SIG-M5 (cell line): Measurements from ENCODE around the gene ATG13.
"Not testable (repeated sequence)": the region's sequence is repeated elsewhere in the genome, so short reads cannot be mapped to it uniquely, and the experiment has no call there.

Experiments
- DNase-seq: peaks from one replicate; lab custom pipeline; 2025; lab: John Stamatoyannopoulos, UW

The ATG13 gene

DNA sequence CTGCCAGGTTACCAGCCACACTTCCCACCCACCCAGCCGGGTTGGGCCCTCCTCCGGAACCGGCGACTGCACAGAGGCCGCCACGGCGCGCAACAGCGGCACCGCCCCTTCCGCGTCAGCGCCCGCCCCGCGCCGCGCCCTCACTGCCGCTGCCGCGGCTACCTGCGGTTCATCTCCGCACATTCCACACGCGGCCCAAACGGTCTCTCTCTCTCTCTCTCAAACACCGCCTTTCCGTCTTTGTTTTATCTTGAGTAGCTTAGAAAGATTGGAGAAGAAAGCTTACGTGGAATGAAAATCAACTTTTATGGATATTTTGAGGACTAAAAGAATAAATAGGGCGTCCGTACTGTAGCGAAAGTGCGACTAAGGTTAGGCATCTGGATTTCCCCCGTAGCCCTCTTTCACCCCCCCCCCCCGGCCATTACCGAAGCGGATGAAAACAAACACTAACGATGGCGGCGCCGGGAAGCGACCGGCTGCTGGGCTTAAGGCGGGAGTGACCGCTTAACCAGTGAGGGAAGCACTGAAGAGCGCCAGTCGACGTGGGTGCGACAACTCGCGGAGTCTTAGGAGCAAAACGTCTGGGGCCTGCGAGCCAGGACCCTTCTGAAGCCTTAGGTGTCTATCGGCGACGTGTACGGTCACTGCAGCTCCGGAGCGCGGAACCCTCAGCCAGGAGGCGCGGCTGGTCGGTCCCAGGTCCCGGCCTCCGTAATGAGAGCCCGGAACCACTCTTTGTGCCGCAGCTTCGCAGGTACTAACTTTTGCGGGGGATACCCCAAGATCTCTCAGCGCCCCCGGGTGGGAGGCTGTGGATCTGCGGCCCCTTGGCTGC lies at the start of gene ATG13, which contains the start of gene HARBI1:
ATG13 (plus strand) TSS at position 420 of the 838 bp plus-strand sequence. CDS start 26,739 bp downstream, outside the sequence.
HARBI1 (minus strand) TSS at position 94 of the 838 bp plus-strand sequence. CDS start 990 bp downstream, outside the sequence.
- DNase-seq: no peak

DNA sequence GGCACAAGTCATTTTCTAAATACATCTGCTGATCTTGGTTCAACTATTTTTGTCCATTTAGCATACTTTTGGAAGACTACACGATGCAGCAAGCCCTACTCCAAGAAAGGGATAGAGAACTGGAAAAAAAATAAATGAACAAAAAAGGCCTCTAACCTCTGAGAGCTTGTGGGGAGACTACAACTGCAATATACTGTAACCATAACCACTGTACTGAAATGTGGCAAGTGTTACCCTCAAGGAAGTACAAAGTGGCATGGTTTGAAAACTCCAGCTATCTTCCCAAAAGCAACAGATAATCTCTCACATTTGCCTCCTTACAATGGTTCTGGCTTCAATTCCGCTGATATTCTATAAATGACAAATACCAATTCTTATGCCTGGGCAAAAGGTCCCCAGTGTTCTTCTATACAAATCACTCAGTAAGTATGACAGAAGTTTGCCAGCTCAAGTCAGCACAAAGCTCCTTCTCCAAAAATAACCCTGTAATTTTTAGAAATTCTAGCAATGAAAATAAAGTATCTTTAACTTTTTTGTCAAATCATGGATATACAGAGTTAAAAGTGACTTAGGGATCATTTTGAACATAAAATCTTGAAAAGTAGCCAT lies 46.5 kb upstream of the ATG13 start:
- no peak for DNase-seq

DNA sequence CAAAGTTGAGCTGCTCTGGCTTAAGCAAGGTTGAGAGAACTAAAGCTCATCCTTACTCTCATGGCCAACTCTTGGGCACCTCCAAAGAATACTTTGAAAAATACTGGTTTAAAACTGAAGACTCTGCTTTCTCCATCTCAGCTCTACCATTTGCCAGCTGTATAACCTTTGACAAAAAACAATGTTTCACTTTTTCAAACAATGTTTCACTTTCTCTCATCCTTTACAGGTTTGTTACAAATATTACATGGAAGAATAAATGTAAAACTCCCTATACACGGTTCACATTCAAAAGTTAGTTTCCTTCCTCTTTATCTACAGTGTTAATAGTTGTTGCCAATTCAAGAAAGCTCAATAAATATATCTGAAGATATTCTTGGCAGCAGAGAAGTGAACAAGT lies 42.7 kb upstream of the ATG13 start:
- DNase-seq: no peak

DNA sequence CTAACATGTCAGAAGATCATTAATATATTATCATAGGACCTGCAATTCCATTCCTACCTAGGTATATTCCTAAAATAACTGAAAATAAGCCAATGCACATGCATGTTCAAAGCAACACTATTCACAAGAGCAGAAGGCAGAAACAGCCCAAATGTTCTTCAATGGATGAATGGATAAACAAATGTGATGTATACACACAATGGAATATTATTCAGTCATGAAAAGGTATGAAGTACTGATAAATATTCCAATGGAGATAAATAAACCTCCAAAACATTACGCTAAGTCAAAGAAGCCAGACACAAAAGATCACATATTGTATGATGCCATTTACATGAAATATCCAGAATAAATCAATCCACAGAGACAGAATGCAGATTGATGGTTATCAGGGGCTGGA lies 40.3 kb upstream of the ATG13 start:
- no peak for DNase-seq

DNA sequence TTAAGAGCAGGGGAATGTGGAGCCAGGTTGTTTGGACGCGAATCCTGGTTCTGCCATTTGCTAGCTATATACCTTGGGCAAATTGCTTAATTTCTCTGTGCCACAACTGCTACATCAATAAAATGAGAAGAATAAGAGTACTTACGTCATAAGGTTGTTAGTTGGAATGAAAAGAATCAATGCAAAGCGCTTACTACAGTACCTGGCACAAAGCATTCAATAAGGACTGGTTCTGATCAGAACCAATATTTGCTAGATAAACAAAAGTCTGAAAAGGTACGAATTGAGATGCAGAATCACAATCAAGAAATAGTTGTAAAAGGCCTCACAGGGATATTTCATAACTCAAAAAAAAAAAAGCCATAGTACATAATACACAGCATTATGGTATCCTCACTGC lies 34.8 kb upstream of the ATG13 start:
- no peak for DNase-seq

DNA sequence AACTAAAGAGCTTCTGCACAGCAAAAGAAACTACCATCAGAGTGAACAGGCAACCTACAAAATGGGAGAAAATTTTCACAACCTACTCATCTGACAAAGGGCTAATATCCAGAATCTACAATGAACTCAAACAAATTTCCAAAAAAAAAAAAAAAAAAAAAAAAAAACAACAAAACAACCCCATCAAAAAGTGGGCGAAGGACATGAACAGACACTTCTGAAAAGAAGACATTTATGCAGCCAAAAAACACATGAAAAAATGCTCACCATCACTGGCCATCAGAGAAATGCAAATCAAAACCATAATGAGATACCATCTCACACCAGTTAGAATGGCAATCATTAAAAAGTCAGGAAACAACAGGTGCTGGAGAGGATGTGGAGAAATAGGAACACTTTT lies 33.8 kb upstream of the ATG13 start:
- not testable (repeated sequence) for DNase-seq

DNA sequence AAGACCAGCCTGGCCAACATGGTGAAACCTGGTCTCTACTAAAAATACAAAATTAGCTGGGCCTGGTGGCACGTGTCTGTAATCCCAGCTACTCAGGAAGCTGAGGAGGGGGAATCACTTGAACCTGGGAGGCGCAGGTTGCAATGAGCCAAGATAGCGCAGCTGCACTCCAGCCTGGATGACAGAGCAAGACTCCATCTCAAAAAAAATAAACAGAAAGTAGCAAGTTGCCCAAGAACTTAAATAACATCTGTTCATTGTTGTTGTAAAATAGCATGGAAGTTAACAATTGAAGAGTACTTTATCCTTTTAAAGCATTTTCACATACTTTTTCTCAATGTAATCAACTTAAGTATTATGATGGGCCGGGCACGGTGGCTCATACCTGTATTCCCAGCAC lies 29.2 kb upstream of the ATG13 start:
- no peak for DNase-seq

DNA sequence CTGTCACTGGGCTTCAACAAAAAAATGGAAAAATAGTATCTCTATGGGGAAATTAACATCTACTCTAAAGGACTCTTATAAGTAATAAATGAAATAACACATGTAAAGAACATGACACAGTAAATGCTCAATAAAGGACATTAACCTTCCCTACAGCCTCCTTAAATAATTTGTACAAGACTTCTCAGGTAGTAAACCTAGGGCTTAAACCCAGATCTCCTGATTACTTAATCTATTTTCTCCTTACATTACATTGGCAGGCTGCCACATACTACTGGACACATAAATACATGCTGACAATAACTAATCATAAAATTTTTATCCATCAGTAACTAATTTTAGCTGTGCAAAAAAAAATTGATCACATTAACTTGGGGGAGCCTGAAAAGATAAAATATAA lies 28.4 kb upstream of the ATG13 start:
- no peak for DNase-seq

DNA sequence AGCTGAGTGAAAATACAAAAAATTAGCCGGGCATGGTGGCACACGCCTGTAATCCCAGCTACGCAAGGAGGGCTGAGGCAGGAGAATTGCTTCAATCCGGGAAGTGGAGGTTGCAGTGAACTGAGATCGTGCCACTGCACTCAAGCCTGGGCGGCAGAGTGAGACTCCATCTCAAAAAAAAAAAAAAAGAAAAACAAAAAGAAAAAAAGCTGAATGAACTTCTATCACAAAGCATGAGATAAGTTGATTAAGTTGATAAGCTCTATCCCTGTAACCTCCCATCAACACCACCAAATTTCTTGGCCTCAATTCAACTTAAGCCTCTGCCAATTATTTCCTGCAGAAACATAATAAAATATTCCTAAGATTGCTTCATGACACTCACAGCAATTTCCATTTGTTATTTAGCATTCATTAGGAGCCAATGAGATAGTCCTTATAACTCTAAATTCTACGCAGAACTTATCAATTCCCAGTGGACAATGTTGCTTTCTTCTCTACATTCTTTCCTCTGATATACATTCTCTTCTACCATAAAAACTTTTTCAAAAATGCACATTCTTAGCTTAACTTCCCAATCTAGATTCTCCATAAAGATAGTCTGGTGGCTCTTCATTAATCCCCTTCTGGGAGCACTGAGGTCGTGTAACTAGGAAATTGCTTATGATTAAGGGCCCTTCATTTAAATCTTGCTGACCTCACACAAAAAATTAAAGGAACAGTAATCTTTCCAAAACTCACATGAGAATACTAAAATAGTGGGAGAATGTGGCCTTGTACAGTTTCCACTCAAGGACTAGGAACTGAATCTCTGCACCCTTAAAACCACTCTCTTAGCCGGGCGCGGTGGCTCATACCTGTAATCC lies 26.4 kb upstream of the ATG13 start:
- no peak for DNase-seq

DNA sequence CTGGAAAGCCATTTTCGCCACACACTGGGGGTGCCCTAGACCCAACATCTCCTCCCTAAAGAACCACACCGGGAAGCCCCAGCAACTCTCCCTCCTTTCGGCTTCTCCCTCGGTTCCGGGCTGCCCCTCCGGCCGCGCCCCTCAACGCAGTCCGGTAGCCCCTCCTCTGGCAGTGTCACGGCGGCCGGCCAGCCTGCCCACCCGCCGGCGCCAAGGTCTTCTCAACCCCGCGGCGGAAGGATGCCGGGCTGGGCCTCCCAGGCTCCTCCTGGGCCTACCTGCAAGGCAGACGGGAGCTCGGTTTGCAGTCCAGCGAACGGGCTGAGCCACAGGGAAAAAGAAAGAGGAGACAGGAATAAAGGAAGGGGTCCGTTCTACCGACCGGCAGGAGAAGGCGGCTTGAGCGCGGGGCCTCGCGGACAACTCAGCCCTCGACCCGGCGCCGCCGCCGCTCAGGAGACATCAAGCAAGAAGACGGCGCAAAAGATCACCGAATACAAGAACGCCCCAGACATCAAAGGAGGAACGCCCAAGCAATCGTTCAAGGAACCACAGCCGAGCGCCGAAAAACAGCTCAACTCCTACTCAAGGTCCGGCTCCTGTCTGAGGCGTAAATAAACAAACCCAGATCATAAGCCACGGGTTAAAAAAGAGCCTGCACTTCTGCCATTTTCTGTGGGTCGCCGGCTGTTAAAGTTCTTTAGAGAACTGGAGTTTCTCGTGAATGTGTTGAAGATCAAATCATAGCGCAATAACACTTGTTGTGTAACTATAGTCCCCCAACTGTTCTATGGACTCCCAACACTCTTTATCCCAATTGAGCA lies 23.6 kb upstream of the ATG13 start, which contains the start of gene AMBRA1:
AMBRA1 (minus strand) TSS at position 474 of the 824 bp plus-strand sequence. CDS start 45,643 bp downstream, outside the sequence.
- peak; percentile 53 for DNase-seq

DNA sequence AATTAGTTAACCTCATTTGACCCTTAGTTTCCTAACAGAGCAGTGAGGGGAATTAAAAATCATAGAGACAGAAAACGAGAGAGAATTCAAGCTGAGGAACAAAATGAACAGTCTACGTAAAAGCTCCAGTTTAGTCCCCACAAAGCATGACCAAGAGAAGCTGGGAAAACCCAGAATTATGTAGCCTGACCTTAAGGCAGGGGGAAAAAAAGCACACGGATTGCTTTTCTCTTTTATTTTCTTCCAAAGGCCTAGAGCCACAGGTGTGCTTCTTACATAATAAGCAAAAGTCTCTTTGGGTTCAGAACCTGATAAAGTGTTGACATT lies 23.0 kb upstream of the ATG13 start:
- no peak for DNase-seq

DNA sequence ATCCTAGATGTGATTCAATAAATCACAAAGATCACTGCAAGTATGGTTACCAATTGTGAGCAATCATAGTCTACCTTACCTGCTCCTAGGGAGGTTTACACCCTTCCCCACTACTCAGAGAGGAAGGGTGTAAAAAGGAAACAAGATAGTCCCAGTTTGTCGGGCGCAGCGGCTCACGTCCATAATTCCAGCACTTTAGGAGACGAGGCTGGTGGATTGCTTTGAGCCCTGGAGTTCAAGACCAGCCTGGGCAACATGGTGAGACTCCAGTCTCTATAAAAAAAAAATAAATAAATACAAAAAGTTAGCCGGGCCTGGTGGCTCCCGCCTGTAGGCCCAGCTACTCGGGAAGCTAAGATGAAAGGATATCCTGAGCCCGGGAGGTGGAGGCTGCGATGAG lies 22.6 kb upstream of the ATG13 start:
- DNase-seq: no peak

DNA sequence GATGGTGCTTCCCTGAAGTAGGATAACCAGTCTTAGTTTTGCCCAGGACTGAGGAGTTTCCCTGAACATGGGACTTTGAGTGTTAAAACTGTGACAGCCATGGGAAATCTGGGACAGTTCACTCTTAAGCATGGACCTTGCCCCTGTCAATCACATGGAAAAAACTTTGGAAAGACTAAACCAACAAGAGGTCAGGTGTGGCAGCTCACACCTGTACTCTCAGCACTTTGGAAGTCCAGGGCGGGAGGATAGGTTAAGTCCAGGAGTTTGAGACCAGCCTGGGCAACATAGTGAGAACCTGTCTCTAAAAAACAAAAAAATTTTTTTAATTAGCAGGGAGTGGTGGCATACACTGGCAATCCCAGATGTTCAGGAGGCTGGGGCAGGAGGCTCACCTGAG lies 20.2 kb upstream of the ATG13 start:
- DNase-seq: no peak

DNA sequence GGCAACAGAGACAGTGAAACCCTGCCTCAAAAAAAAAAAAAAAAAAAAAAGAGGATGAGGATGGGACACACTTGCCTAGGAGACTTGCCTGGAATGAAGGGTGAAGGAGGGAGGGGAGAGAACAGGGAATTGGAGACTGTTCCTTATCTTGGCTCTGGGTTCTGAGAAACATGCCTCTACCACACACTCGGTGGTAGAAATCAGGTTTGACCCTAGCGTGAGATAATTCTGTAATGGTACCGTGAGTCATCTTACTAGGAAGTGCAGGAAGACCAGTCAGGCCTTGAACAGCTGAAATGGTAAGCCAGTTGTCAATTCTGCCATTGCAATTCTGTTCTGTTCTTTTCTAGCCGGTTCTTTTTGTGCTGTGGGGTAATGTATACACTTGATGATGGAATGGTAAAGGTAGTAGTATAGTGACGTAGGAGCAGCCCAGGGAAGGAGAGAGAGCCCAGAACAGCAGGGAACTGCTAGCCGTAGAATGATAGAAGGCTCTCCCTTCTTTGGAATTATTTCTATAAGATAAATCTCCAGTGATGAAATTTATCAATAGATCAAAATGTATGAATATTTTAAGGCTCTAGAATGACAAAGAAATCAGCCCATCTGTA lies 19.6 kb upstream of the ATG13 start:
- DNase-seq: no peak

DNA sequence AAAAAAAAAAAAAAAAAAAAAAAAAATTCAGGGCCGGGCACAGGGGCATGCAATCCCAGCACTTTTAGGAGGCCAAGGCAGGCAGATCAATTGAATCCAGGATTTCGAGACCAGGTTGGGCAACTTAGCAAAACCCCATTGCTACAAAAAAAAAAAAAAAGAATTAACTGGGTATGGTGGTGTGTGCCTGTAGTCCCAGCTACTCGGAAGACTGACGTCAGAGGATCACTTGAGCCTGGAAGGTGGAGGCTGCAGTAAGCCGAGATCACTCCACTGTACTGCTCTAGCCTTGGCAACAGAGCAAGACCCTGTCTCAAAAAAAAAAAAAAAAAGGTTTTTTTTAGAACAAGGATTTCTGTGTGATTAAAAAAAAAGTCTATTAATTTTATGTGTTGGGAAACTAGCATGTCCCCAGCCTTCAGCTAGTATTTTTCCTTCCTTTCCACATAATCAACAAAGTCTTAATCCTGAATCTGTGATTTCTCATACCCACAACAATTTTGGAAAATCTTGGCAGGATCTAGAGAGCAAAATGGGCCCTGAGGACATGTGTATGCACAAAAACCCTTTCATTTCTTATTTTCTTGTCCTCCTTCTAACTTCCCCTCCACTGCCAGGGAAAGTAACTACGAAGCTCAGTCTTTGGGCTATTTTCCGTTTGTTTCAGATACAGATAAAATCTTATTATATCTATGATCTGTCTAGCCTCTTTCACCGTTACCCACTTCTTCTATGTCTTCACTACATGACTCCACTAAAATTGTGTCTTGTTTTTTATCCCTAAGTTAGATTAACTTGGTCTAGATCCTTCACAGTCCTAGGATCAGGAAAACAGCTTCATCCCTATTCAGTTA lies 17.8 kb upstream of the ATG13 start:
- DNase-seq: no peak

DNA sequence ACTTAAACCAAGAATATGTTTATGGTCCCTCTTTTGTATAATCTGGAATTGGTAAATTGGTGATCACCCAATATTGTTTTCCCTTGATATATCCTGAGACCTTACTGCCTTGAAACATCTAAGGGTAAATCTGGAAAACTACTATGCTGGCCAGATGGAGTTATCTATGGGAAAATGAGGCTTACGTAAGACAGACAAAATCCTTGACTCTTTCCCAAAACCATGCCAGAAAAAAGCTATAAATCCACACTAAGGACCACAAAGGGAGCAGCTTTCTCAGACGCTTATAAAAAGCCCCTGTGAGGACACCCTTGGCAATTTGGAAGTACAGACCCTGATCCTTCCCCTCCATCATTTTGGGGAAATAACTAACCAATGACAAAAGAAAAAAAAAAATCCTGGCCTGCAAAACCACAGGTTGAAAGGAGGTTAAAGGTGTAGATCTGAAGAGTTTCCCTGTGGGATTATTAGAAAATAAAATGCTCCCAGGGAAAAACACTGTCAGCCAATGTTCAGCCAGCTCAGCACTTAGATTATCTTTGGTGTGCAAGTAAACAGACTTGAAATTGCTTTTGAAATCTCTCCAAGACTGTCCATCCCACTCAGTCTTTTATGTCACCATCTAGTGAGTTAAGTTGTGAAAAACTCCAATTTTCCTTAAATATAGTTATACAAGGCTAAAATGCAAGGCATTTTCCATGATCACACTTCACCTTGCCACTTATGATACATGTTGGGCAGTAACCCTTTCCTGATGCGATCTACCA lies 17.0 kb upstream of the ATG13 start:
- DNase-seq: no peak

DNA sequence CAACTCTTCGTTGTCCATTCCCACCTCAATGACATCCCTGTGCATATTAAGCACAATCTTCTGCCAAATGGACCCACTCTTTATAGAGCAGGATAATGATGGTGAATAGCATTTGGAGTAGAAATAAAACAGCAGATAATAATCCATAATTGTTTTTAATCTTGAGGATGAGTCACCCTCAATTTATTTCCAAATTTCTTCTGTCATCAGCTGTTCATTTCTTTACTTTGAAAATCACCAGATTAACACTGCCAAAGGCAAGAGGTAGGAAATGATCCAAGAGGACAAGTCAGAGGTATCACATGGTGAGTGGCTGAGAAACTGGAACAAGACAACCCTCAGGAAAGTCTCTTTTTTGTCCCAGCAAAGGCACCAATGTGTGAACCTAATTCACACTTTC lies 16.2 kb upstream of the ATG13 start:
- DNase-seq: no peak

DNA sequence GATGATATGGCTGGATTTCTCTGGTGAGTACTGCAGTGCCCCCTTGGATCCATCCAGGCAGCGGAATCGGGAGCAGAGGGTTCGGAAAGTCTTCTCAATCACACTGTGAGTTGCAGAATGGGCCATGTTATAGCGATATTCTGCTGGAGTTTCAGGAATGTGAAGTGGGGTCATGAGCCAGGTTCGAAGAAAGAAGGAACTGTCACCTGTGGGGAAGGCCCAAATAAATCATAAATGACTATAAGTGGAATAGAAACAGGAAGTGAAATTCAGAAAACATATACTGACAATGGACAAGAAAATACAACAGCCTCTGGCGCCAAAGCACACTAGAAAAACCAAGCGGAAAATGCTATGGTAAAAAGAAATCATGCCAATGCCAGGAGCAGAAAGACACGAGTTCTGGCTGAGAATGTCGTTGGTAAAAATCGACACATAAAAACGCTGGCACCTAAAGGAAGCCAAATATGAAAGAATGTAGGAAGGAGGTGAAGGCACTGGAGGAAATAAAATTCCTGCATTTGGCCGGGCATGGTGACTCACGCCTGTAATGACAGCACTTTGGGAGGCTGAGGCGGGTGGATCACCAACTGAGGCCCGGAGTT lies 13.5 kb upstream of the ATG13 start:
- DNase-seq: no peak

DNA sequence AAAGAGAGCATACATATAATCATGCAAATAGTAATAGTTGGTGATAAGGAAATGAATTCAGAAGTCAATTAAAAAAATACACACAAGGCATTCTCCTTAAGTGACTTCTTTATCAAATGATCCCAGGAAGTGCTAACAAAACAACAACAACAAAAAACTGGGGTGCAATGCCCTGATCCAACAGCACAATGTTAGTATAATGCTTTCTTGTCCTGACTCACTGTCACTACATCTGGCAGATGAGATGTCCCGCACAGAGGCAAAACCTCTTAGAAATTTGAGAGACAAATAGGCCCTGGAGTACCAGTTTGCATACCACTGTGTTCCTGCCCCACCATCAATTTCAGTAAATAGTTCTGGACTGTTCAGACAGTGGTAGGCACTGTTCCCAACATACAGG lies 12.6 kb upstream of the ATG13 start:
- no peak for DNase-seq
